ELF-1 (cell line): Measurements from ENCODE around the gene CACNA1I.

Source experiments
- DNase-seq: peaks from one replicate; pipeline ENCODE4 v3.0.0-alpha.2; 2016; ENCODE audit warnings: low read depth, low spot score

The CACNA1I gene

GRCh38 chr22:39734866-39735265 lies 164.3 kb downstream of the CACNA1I start:
- no peak for DNase-seq

- no peak for DNase-seq
Observed at GRCh38 chr22:39735776-39736175, 165.2 kb downstream of the CACNA1I start.

GRCh38 chr22:39738746-39739145 lies 168.2 kb downstream of the CACNA1I start:
- DNase-seq: no peak
